Measurements from ENCODE around the gene ALDH4A1. TPM values are rescaled to one million over a fixed set of nuclear protein-coding genes. Genes with fewer than 3 reads are reported as not detected.

ALDH4A1 gene
- total and polyA plus RNA-seq, 10 of the 15 experiments (the other 5 are each of a cell fraction or from before 2014, with no cell fraction given): 0.06 to 25.5 (median 13.0) TPM

GRCh38 chr1:18879215-18879790 lies 23.1 kb downstream of the ALDH4A1 start:
- POLR2A ChIA-PET: no interaction called here
- Histone ChIP-seq H3K4me3 (no peak overlapping the region), H3K9ac (ENCODE audit: control insufficient read depth, insufficient read depth, low read length) (no peak overlapping the region), H3K27ac (ENCODE audit: control insufficient read depth, insufficient read depth) (no peak overlapping the region), H2AFZ (ENCODE audit: control insufficient read depth, low read depth, low read length) (no peak overlapping the region), H3K27me3 (replicated peaks in 1 of 2; ENCODE audit: control insufficient read depth in 2 of 2, insufficient read depth in 2 of 2, low read length in 1 of 2) (no peaks in the 10 kb centered on the region), H3K9me3 (replicated peaks; ENCODE audit: control insufficient read depth, insufficient read depth, low read length) (no peaks in the 10 kb centered on the region), H3K79me2 (ENCODE audit: control insufficient read depth, insufficient read depth, low read length) (no peaks in the 10 kb centered on the region), H3K36me3 (ENCODE audit: control insufficient read depth in 2 of 2, insufficient read depth in 2 of 2, low read length in 1 of 2) (peaks cover 0 to 2% of the 10 kb centered on the region in 2 experiments; a peak in 1 of 4 replicates), H3K4me1 (ENCODE audit: control insufficient read depth, insufficient read depth, low read length) (no peaks in the 10 kb centered on the region), H3K4me2 (ENCODE audit: control insufficient read depth, insufficient read depth) (no peak overlapping the region), H4K20me1 (ENCODE audit: control insufficient read depth, insufficient read depth) (no peaks in the 10 kb centered on the region)
- ATAC-seq: no peak
- 85% methylated on average over 12 of the region's 12 CpGs for WGBS (ENCODE audit: insufficient coverage, insufficient replicate concordance, low lambda C conversion rate, missing lambda C conversion rate)
- intact Hi-C loops (cut with micrococcal nuclease; ENCODE audit: unreplicated experiment): loop anchor here (5.0 kb wide), 1 partner anchor 282 kb away; no protein-coding TSS in a partner anchor
- in situ Hi-C loops (cut with MboI): no loop called here
- no peak for DNase-seq (ENCODE audit: low read depth, low spot score)
- BruUV-seq (replicated peaks): no TSS peak
- RAD21 ChIA-PET (ENCODE audit: unreplicated experiment): no interaction called here
- CTCF ChIA-PET: no interaction called here
- SMC1A ChIA-PET (ENCODE audit: uncharacterized antibody, unreplicated experiment): no interaction called here
- FAIRE-seq: no peak
- TF ChIP-seq, protein P1, sequence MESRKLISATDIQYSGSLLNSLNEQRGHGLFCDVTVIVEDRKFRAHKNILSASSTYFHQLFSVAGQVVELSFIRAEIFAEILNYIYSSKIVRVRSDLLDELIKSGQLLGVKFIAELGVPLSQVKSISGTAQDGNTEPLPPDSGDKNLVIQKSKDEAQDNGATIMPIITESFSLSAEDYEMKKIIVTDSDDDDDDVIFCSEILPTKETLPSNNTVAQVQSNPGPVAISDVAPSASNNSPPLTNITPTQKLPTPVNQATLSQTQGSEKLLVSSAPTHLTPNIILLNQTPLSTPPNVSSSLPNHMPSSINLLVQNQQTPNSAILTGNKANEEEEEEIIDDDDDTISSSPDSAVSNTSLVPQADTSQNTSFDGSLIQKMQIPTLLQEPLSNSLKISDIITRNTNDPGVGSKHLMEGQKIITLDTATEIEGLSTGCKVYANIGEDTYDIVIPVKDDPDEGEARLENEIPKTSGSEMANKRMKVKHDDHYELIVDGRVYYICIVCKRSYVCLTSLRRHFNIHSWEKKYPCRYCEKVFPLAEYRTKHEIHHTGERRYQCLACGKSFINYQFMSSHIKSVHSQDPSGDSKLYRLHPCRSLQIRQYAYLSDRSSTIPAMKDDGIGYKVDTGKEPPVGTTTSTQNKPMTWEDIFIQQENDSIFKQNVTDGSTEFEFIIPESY (IDR thresholded peaks at IDR 0.05): no peak
- no peak for TF ChIP-seq SMARCA5 (IDR thresholded peaks at IDR 0.05)
- TF ChIP-seq ZNF217 (IDR thresholded peaks at IDR 0.05): no peak
- TF ChIP-seq NBN (IDR thresholded peaks at IDR 0.05): no peak
- no peak for TF ChIP-seq MTA2 (IDR thresholded peaks at IDR 0.05; ENCODE audit: low read depth)
- TF ChIP-seq YY1 (IDR thresholded peaks at IDR 0.05; ENCODE audit: low read depth, low read length): no peak
- no peak for TF ChIP-seq E2F8 (IDR thresholded peaks at IDR 0.05; ENCODE audit: low read depth, partially characterized antibody)
- no peak for TF ChIP-seq CHD2 (IDR thresholded peaks at IDR 0.05; ENCODE audit: borderline replicate concordance, low read depth, low read length)
- no peak for TF ChIP-seq ZNF622 (IDR thresholded peaks at IDR 0.05)
- no peak for TF ChIP-seq LARP7 (IDR thresholded peaks at IDR 0.05)
- TF ChIP-seq CBFB (IDR thresholded peaks at IDR 0.05; ENCODE audit: low read depth): no peak
- no peak for TF ChIP-seq PAX8 (IDR thresholded peaks at IDR 0.05)
- TF ChIP-seq HDAC2 (IDR thresholded peaks at IDR 0.05): no peak
- TF ChIP-seq USF1 (IDR thresholded peaks at IDR 0.05; ENCODE audit: borderline replicate concordance, extremely low read length, insufficient read depth, low read depth, low read length): no peak
